Measurements from ENCODE around the gene NCAM2.

The NCAM2 gene

DNA sequence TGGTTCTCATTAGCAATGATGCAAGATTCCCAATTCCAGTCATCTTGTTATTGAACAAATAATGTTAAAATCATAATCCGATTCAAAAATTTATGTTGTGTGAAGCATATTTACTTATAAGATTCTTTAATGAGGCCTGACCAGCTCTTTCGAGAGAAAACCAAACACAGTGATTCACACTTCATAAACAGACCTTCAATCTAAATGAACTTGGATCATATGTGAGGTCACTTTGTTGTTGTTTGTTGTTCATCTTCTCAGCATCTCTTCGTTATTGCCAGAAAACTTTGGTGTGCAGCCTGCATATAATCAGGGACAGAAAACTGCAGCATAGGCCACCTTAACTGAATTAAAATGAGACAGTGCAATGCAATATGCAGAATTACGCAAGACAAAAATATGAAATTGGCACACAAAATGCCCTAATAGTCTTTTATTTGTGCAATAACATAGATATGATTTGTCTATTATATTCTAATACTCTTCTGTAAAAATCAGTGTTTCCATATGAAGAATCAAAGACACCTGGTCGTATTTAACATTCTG is 30.1 kb downstream of the NCAM2 start:
- no peak for DNase-seq (ENCODE audit: low spot score)

GRCh38 chr21:21029164-21029563 is 31.0 kb downstream of the NCAM2 start:
- DNase-seq (ENCODE audit: low spot score) = no peak

DNA sequence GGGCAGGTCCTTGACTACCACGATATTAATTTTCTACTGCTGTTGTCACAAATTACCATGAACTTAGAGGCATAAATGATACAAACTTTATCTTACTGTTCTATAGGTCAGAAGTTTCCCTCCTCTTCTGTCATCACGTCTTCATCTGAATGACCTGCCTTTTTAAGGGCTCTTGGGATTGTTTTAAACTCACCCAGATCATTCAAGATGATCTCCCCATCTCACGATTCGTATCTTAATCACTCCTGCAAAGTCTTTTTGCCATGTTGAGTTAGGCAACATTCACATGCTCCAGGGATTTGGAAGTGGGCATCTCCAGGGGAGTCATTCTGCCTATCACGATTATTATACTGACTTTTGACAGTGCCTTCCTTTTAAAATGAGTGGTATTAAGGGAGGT is 32.1 kb downstream of the NCAM2 start:
- no peak for DNase-seq (ENCODE audit: low spot score)

DNA sequence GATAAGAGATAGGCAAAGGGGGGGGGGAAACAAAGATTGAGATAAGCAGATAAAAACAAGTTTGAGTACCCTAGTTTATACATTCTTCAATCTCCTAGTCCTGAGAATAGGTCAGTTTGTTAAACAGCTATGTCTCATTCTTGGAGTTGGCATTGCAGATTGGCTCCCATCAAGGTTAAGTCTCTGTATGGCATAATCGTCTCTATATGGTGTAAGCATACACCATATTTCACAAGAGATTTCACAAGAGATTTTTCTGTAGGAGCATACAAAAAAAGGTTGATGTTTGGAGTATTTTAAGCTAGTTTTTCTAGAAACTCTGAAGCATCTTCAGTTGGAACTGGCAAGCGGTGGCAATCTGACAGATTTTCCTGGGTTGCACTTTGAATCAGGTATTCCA is 35.8 kb downstream of the NCAM2 start:
- no peak for DNase-seq (ENCODE audit: low spot score)

GRCh38 chr21:21039624-21040170 is 41.5 kb downstream of the NCAM2 start:
- DNase-seq (ENCODE audit: low spot score) = no peak

- no peak for DNase-seq (ENCODE audit: low spot score)
Measured at GRCh38 chr21:21045518-21045917, 47.3 kb downstream of the NCAM2 start.

- no peak for DNase-seq (ENCODE audit: low spot score)
Measured at GRCh38 chr21:21046063-21046462, 47.9 kb downstream of the NCAM2 start.

DNA sequence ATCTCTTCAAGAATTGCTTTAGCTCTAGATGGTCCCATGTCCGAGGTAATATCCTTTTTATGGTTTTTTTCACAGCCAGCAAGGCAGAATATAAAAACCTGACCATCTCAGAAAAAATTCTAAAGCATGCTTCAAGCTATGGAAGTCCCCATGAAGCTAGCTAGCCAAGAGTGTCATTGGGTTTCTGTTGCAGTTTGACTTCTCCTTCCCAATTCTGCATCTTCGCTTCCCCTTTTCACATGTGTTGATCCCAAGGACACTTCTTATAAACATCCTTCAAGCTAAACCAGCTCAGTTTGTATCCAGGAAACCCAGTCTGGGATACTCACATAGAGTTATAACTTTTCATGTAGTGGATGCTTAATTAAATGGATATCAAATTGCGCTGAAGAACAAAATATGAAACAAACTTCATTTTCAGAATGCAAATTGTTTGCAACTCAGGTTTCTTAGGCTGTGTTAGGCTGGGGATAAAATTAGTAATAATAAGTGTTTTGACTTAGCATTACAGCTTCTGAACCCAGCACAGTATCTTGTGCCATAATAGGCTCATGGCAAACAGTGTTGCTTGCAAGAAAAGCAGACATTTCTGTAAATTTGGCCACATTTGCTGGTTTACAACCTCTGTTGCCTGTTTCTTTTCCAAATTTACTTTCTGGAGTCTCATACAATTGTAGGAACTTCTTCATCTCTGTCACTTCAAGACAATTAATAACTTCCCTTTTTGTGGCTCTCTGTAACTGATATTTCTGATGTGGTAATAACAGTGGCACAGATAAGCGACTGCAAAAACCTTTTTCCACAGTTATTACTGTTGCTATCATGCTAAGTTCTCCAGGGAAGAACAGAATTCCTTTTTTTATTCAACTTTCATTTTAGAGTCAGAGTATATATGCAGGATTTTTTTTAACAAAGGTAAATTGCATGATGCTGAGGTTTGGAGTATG is 53.2 kb downstream of the NCAM2 start:
- no peak for DNase-seq (ENCODE audit: low spot score)

DNA sequence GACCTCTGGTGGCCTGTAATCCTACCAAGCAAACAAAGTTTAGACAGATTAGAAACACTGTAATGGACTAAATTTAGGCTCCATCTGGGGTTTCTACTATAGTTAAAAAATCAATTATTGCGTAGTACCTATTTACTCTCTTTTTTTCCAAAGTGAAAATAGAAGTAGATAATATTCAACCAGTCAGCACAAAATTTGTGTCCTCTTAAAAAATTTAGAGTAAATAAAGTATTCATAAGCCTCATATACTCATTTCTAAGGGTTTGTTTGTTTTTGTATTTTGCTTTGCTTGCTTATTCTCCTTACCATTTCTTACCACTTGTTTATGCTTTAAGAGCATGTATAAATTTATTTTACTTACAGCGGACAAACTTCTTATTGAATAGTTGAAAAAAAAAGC is 54.5 kb downstream of the NCAM2 start:
- no peak for DNase-seq (ENCODE audit: low spot score)

DNA sequence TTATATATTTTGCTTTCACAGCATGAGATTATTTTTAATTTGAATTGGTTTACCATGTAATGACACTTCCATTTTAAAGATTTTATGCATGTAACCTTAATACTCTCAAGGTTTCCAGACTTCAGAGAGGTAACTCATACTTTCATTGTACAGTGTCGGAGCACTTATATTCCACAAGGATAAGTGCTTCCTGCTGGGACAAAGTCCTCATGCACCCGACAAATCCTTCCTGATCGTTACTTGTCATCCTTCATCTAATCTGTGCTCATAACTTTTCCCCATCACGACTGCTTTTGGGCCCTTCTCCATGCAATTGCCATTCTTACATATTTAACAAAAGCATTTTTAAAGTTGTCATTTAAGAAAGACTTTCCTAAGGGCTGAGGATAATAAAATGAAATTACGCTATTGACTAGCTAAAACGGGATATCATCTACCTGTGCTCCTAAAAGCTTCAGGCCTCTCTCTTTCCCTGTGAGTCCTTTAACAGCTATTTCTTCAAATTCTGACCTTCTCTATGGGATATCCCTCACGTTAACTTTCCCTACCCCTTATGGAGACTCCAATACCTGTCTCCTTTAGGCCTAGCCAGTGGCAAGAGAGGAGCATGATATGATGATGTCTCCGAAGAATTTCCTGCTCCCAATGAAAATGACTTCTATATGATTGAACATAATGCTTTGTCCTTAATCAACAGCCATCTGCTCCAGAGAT is 59.3 kb downstream of the NCAM2 start:
- no peak for DNase-seq (ENCODE audit: low spot score)

- no peak for DNase-seq (ENCODE audit: low spot score)
Measured at GRCh38 chr21:21063828-21064227, 65.6 kb downstream of the NCAM2 start.

GRCh38 chr21:21064353-21064752 is 66.1 kb downstream of the NCAM2 start:
- DNase-seq (ENCODE audit: low spot score) = no peak

DNA sequence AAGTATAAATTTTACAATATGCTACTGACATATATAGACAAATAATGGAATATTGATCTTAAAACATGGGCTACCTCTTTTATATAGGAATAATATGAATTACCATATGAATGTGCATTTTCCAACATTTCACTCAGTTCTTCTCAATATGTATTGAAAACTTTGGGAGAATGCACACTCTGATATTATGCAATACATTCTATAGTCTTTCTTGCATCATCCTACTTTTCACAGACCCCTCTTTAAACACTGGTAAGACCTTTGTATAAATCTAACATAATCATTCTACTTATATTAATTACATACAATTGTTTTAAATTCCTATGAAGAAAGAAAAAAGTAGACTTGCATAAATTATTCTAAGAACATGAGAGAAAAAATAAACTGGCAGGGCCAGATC is 69.2 kb downstream of the NCAM2 start:
- DNase-seq (ENCODE audit: low spot score) = no peak

- no peak for DNase-seq (ENCODE audit: low spot score)
Measured at GRCh38 chr21:21074305-21074704, 76.1 kb downstream of the NCAM2 start.

DNA sequence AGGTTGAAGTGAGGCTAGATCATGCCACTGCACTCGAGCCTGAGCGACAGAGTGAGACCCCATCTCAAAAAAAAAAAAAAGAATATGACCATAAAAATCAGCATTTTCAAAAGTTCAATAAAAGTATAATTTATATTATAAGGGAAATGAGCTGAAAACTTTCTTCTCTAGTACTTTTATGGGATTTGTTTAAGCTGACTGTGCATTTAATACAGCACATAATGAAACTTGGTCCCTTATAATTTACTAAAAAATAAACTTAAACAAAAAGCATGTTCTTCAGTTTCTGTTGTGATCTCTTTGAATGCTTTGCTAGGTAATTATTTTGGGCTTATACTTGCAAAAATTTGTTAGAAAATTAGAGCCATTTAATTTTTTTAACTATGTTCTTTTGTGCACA is 77.8 kb downstream of the NCAM2 start:
- DNase-seq (ENCODE audit: low spot score) = no peak

GRCh38 chr21:21076491-21076890 is 78.3 kb downstream of the NCAM2 start:
- DNase-seq (ENCODE audit: low spot score) = no peak

- no peak for DNase-seq (ENCODE audit: low spot score)
Measured at GRCh38 chr21:21079646-21080045, 81.4 kb downstream of the NCAM2 start.

DNA sequence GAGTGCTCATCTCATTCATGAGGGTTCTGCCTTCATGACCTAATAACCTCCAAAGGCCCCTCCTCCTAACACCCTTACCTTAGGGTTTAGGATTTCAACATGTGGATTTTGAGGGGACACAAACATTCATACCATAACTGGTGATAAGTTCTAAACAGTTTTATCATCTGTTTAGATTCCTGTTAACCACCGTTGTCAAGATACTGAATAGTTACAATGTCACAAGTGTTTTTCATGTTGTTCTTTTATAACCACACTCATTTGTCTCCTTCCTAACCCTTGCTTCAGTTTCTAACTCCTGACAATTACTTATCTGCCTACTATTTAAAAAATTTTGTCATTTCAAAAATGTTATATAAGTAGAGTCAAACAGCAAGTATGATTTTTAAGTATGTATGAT is 86.0 kb downstream of the NCAM2 start:
- no peak for DNase-seq (ENCODE audit: low spot score)

DNA sequence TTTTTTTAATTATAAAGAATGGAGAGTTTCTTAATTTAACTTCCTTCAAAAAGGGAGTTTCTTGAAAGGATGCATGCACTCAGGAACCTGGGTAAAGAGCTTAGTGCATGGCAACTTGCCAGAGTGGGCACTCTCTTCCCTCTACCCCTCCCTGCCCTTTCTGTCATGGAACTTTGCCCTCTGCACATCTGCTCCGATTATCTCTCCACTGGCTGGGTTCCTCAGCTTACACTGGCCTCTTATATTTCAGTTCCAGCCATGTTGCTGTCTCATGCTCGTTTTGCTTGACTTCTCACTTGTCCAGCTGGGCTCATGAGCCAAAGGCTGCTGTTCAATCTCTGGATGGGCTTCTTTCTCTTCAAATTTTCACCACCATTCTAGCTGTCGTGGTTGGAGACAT is 87.0 kb downstream of the NCAM2 start:
- no peak for DNase-seq (ENCODE audit: low spot score)

DNA sequence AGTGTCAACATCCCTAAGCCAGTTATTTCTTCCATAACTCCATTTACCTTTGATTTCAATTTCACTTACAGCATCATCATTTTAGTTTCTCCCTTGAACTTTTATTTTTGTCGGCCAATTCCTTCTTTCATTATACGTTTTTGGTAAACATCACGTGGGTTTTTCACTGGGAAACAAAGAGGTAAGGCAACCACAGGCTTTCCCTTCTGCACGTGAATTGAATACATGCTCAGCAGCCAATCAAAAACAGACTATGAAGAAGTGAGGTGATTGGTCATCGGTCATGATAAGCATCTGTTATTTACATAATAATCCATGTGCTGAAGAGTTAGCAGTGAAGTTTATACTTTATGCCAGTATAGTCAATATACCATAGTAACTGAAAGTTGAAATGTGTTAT is 98.7 kb downstream of the NCAM2 start:
- no peak for DNase-seq (ENCODE audit: low spot score)

DNA sequence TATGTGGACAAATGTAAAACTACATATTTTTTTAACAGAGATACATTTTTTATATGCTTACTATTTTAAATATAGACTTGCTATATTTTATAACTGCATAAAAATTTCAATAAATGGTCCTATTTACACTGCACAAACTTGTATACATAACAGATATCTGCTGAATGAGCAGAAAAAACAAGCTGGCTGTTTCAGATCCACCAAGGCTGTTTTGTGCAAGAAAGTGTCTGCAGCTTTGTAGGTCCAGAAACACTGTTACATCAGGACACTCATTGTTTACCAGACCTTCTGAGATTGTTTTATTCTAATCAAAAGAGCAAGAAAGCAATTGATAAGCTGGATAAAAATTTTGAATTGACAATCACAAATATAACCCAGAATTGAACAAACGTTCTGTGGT is 99.3 kb downstream of the NCAM2 start:
- DNase-seq (ENCODE audit: low spot score) = no peak

DNA sequence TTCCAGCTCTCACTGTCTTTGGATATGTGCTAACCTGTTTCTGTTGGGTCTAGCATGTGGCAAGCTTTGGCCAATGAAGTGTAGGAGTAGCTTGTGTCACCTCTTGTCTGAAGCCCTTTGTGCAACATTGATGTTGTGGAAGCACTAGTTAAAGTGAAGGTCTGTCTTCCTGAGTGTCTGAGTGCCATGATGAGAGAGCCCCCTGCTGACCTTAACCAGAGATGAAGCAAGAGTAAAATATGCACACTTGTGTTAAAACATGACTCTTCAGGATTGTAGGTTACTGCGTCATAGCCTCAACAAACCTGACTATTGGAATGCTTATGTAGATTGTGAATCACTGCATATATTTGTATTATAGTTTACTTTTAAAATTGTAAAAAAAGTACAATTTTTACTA is 103.7 kb downstream of the NCAM2 start:
- no peak for DNase-seq (ENCODE audit: low spot score)

- no peak for DNase-seq (ENCODE audit: low spot score)
Measured at GRCh38 chr21:21102896-21103295, 104.7 kb downstream of the NCAM2 start.

Data from hepatic stellate cell (primary cell).